Mammary epithelial cell (primary cell): Measurements from ENCODE around the gene SRRM5.
"Not testable (repeated sequence)": the region's sequence is repeated elsewhere in the genome, so short reads cannot be mapped to it uniquely, and the experiment has no call there.

Source experiments
- EZH2 ChIP-seq: IDR thresholded peaks from 2 replicates; pipeline ENCODE4 v1.6.1; 2012; ENCODE audit warnings: low read length, inconsistent platforms, borderline replicate concordance
- TF ChIP-seq, protein P1 (sequence below), 2 donors: IDR thresholded peaks in 1 of 2; conservative IDR thresholded peaks in 1 of 2; 2 replicates each; pipeline ENCODE4 v1.5.1; 2011 to 2012; ENCODE audit warnings: inconsistent platforms in 2 of 2, low read length in 2 of 2, mild to moderate bottlenecking in 2 of 2, control low read depth in 1 of 2, low read depth in 1 of 2; ENCODE audit not compliant: insufficient read depth in 1 of 2; ENCODE audit errors: extremely low read depth in 1 of 2

GRCh38 chr19:43587029-43587428 is 24.9 kb upstream of the SRRM5 start:
- TF ChIP-seq, protein P1, sequence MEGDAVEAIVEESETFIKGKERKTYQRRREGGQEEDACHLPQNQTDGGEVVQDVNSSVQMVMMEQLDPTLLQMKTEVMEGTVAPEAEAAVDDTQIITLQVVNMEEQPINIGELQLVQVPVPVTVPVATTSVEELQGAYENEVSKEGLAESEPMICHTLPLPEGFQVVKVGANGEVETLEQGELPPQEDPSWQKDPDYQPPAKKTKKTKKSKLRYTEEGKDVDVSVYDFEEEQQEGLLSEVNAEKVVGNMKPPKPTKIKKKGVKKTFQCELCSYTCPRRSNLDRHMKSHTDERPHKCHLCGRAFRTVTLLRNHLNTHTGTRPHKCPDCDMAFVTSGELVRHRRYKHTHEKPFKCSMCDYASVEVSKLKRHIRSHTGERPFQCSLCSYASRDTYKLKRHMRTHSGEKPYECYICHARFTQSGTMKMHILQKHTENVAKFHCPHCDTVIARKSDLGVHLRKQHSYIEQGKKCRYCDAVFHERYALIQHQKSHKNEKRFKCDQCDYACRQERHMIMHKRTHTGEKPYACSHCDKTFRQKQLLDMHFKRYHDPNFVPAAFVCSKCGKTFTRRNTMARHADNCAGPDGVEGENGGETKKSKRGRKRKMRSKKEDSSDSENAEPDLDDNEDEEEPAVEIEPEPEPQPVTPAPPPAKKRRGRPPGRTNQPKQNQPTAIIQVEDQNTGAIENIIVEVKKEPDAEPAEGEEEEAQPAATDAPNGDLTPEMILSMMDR (conservative IDR thresholded peaks at IDR 0.05 in 1 of 2, IDR thresholded peaks at IDR 0.05 in 1 of 2; ENCODE audit: extremely low read depth in 1 of 2, insufficient read depth in 1 of 2, low read depth in 1 of 2, low read length in 2 of 2), result not testable (repeated sequence)
- not testable (repeated sequence) for TF ChIP-seq EZH2
